NCI-H82 (cell line): Measurements from ENCODE around the gene TDRD15.
"Not testable (repeated sequence)": the region's sequence is repeated elsewhere in the genome, so short reads cannot be mapped to it uniquely, and the experiment has no call there.

Experiments used
- DNase-seq: peaks from one replicate; lab custom pipeline; 2025; lab: John Stamatoyannopoulos, UW

The TDRD15 gene

GRCh38 chr2:21146638-21147037, 22.9 kb downstream of the TDRD15 start:
- DNase-seq, result no peak

- DNase-seq, result no peak
Measured at GRCh38 chr2:21148718-21149117, 24.9 kb downstream of the TDRD15 start.

- DNase-seq, result not testable (repeated sequence)
Measured at GRCh38 chr2:21151234-21151633, 27.5 kb downstream of the TDRD15 start.

GRCh38 chr2:21155365-21156136, 31.8 kb downstream of the TDRD15 start:
- DNase-seq, result no peak

- no peak for DNase-seq
Measured at GRCh38 chr2:21161122-21161521, 37.4 kb downstream of the TDRD15 start.

GRCh38 chr2:21161832-21162614, 38.3 kb downstream of the TDRD15 start:
- DNase-seq, result no peak

- no peak for DNase-seq
Measured at GRCh38 chr2:21162615-21162878, 38.8 kb downstream of the TDRD15 start.

- no peak for DNase-seq
Measured at GRCh38 chr2:21163213-21163612, 39.4 kb downstream of the TDRD15 start.

GRCh38 chr2:21165350-21165749, 41.6 kb downstream of the TDRD15 start:
- no peak for DNase-seq

- peak; percentile 14 for DNase-seq
Measured at GRCh38 chr2:21175895-21176646, 52.3 kb downstream of the TDRD15 start.

GRCh38 chr2:21181957-21182356, 58.2 kb downstream of the TDRD15 start:
- no peak for DNase-seq

GRCh38 chr2:21183306-21183705, 59.5 kb downstream of the TDRD15 start:
- no peak for DNase-seq

- no peak for DNase-seq
Measured at GRCh38 chr2:21183726-21184125, 60.0 kb downstream of the TDRD15 start.

GRCh38 chr2:21191535-21191934, 67.8 kb downstream of the TDRD15 start:
- DNase-seq, result no peak
